ENCODE results near the gene BRD7.

The BRD7 gene

DNA sequence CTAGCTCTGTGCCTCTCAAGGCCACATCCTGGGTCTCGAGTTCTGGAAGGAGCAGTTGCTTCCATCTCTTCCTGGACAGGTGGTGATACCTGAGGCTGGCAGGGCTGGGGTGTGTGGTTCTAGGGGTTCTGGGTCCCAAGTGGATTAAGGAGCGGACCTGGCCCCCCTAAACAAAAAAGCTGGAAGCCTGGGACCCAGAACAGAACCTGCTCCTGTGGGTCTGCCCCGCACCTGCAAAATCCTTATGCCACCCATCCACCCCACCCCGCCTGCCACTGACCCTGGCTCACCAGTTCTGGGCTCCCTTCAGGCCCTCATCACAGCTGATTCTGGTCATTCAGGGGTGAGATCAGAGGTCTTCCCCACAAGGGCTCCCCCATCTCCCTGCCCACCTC lies 57.7 kb downstream of the BRD7 start:
- Histone ChIP-seq H3K27me3 (ENCODE audit: control insufficient read depth, insufficient read depth, low read length) (no peaks in the 10 kb centered on the region), H3K4me1 (no peaks in the 10 kb centered on the region), H3K4me3 (ENCODE audit: low read depth, low read length) (no peak overlapping the region)

DNA sequence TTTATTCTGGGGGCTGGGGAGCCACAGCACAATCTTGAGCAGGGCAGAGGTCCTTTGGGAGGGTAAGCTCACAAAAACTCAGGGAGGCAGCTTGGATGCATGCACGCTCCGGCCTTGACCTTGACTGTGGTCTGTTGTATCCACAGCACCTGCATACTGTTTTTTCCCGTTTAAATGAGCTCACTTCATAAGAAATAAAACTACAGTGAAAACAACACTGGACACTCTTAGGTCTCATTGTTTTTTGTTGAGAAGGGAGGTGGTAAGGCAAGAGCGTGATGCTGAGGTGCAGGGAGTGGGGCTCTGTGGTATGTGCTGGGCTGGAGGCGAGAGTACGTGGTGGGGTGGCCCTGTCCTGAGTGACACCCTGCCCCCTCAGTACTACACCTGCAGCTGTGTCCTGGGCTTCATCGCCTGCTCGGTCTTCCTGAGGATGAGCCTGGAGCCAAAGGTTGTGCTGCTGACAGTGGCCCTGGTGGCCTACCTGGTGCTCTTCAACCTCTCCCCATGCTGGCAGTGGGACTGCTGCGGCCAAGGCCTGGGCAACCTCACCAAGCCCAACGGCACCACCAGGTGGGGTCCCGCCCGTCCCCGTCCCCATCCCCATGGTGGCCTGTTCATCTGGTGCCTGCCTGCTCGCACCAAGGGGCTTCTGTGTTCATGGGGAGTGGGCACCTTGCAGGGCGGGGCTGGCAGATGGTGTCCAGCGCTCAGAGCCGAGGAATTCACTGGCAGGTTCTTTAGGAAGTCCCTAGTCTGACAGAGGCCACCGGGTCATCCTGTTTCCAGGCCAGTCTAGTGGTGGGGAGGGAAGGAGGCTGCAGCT lies 58.3 kb downstream of the BRD7 start:
- H2AFZ ChIP-seq, result no peak overlapping the region
- no peaks in the 10 kb centered on the region for H3K36me3 ChIP-seq (ENCODE audit: control insufficient read depth, insufficient read depth, low read length)
- TF ChIP-seq, protein P1, sequence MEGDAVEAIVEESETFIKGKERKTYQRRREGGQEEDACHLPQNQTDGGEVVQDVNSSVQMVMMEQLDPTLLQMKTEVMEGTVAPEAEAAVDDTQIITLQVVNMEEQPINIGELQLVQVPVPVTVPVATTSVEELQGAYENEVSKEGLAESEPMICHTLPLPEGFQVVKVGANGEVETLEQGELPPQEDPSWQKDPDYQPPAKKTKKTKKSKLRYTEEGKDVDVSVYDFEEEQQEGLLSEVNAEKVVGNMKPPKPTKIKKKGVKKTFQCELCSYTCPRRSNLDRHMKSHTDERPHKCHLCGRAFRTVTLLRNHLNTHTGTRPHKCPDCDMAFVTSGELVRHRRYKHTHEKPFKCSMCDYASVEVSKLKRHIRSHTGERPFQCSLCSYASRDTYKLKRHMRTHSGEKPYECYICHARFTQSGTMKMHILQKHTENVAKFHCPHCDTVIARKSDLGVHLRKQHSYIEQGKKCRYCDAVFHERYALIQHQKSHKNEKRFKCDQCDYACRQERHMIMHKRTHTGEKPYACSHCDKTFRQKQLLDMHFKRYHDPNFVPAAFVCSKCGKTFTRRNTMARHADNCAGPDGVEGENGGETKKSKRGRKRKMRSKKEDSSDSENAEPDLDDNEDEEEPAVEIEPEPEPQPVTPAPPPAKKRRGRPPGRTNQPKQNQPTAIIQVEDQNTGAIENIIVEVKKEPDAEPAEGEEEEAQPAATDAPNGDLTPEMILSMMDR (IDR thresholded peaks at IDR 0.05), result no peak
- no peaks in the 10 kb centered on the region for H3K9me3 ChIP-seq (ENCODE audit: control insufficient read depth, low read length)
- H3K4me3 ChIP-seq (ENCODE audit: low read depth, low read length), result no peak overlapping the region
- H3K4me2 ChIP-seq (ENCODE audit: low read length), result no peak overlapping the region
- H3K27me3 ChIP-seq (ENCODE audit: control insufficient read depth, insufficient read depth, low read length), result no peaks in the 10 kb centered on the region
- H3K27ac ChIP-seq, result no peak overlapping the region
- H3K79me2 ChIP-seq, result no peaks in the 10 kb centered on the region
- no peaks in the 10 kb centered on the region for H3K4me1 ChIP-seq
- H3K9ac ChIP-seq, result no peak overlapping the region

More for the DNA sequence above, 57.7 kb downstream of the BRD7 start:
- no peak overlapping the region for H3K4me2 ChIP-seq (ENCODE audit: low read length)
- H3K27ac ChIP-seq, result no peak overlapping the region
- no peaks in the 10 kb centered on the region for H3K9me3 ChIP-seq (ENCODE audit: control insufficient read depth, low read length)
- TF ChIP-seq, protein P1 (IDR thresholded peaks at IDR 0.05), result no peak
- H3K79me2 ChIP-seq, result no peaks in the 10 kb centered on the region
- H2AFZ ChIP-seq, result no peak overlapping the region
- H3K9ac ChIP-seq, result no peak overlapping the region
- H3K36me3 ChIP-seq (ENCODE audit: control insufficient read depth, insufficient read depth, low read length), result no peaks in the 10 kb centered on the region

DNA sequence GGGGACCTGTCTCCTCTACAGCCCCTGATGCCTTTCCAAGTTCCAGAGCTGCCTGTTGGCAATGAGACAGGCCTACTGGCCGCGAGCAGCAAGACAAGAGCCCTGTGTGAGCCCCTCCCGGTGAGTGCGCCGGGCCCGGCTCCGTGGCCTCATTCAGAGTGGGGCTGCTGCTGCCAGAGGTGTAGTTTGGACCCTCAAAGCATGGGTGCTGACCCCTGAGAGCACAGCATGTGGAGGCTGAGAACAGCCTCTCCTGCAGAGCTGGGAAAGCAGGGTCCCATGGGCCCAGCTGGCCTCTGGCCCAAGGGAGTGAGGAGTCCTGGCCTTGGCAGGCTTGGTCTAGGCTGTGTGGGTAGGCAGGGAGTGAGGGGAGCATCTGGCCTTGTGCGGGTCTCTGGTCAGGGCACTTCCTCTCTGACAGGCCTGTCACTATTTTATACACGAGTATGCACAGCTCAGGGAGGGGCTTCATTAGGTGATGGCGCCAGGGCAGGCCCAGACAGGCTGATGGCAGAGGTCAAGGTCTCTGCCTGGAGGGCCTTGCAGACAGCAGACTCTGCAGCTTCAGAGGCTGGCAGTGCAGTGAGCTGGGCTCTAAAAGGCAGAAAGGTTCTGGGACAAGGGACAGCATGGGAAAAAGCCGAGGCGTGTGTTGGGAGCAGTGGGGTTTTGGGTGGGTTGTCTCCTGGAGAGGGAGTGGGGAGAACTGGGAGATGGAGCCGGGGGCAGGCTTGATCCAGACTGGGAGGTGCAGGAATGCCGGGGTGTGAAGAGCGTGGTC lies 59.1 kb downstream of the BRD7 start:
- Histone ChIP-seq H3K36me3 (ENCODE audit: control insufficient read depth, insufficient read depth, low read length) (no peaks in the 10 kb centered on the region), H3K27ac (no peak overlapping the region), H3K4me1 (no peaks in the 10 kb centered on the region), H3K79me2 (no peaks in the 10 kb centered on the region), H3K4me3 (ENCODE audit: low read depth, low read length) (no peak overlapping the region), H3K9me3 (ENCODE audit: control insufficient read depth, low read length) (no peaks in the 10 kb centered on the region), H3K27me3 (ENCODE audit: control insufficient read depth, insufficient read depth, low read length) (no peaks in the 10 kb centered on the region), H2AFZ (no peak overlapping the region), H3K4me2 (ENCODE audit: low read length) (no peak overlapping the region), H3K9ac (no peak overlapping the region)
- TF ChIP-seq, protein P1 (IDR thresholded peaks at IDR 0.05), result no peak

DNA sequence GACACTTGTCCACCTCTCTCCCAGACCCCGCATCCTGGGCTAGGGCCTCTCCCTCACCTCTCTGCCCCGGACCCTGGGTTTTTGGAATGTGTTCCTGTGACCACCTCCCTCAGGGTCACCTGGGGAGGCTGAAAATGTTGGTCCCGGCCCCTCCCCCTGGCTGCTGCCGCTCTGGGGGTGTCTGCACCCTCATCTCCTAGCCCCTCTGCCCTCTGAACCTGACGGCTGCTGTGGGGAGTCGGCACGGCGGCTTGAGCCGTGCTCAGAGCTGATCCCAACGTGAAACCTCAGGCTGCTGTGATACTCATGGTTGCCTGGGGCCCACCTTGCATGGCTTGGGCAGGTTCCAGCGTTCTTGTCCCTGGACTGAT lies 59.6 kb downstream of the BRD7 start:
- TF ChIP-seq, protein P1 (IDR thresholded peaks at IDR 0.05), result no peak
- no peaks in the 10 kb centered on the region for H3K79me2 ChIP-seq
- no peaks in the 10 kb centered on the region for H3K27me3 ChIP-seq (ENCODE audit: control insufficient read depth, insufficient read depth, low read length)
- H3K4me3 ChIP-seq (ENCODE audit: low read depth, low read length), result no peak overlapping the region
- no peaks in the 10 kb centered on the region for H3K36me3 ChIP-seq (ENCODE audit: control insufficient read depth, insufficient read depth, low read length)
- H3K4me2 ChIP-seq (ENCODE audit: low read length), result no peak overlapping the region
- no peak overlapping the region for H3K27ac ChIP-seq
- no peak overlapping the region for H3K9ac ChIP-seq
- no peaks in the 10 kb centered on the region for H3K4me1 ChIP-seq
- no peak overlapping the region for H2AFZ ChIP-seq
- no peaks in the 10 kb centered on the region for H3K9me3 ChIP-seq (ENCODE audit: control insufficient read depth, low read length)
